HepG2 (cell line): ENCODE data around the gene CCDC178. TPM values are rescaled to one million over a fixed set of nuclear protein-coding genes. Genes with fewer than 3 reads are reported as not detected.

Source experiments
- ATF7-NPFF ChIP-seq: sonication (generic); formaldehyde crosslinking; IDR thresholded peaks from 2 replicates; pipeline ENCODE4 v1.8.1; 2023; ENCODE audit warnings: mild to moderate bottlenecking, low read depth, missing genetic modification reagents, moderate library complexity
- SMYD3 ChIP-seq: sonication (generic); formaldehyde crosslinking; IDR thresholded peaks from 2 replicates; pipeline ENCODE4 v1.8.1; 2023; ENCODE audit warnings: mild to moderate bottlenecking, missing genetic modification reagents
- SNAPC2 ChIP-seq: sonication (generic); formaldehyde crosslinking; IDR thresholded peaks from 2 replicates; pipeline ENCODE4 v1.8.1; 2022; ENCODE audit warnings: mild to moderate bottlenecking, missing genetic modification reagents
- SUZ12 ChIP-seq: fragments of 150-350 bp; IDR thresholded peaks from 2 replicates; pipeline ENCODE4 v1.6.1; 2014; ENCODE audit warnings: low read depth, low read length
- ZNF577 ChIP-seq: sonication (generic); formaldehyde crosslinking; IDR thresholded peaks from 2 replicates; pipeline ENCODE4 v1.4.0; 2020; ENCODE audit warnings: mild to moderate bottlenecking, low read depth, missing genetic modification reagents, borderline replicate concordance
- polyA plus RNA-seq, 8 experiments: library from polyadenylated mRNA; depleted of rRNA in 3 of 8; stranded (reverse) in 7 of 8; unstranded in 1 of 8; fragments of >200 nt; fragmentation: Illumina TruSeq in 4 of 8; extraction: Trizol in 4 of 8; gene quantifications; 2 replicates each; pipeline versions ENCODE4 v1.2.1 to v1.2.3, GENCODE V29; 2011 to 2016; ENCODE audit warnings: low read depth in 4 of 8, missing spikeins in 1 of 8, mixed read lengths in 1 of 8; ENCODE audit not compliant: insufficient read depth in 1 of 8
- total RNA-seq, 5 experiments: library from RNA; depleted of rRNA; stranded (reverse); fragments of >200 nt; fragmentation: Illumina TruSeq; extraction: Trizol; gene quantifications; 2 replicates each; pipeline ENCODE4 v1.2.3, GENCODE V29; 2016; ENCODE audit warnings: low read depth in 1 of 5
- TF ChIP-seq, protein P1 (sequence below): sonication (generic); formaldehyde crosslinking; IDR thresholded peaks from 2 replicates; pipeline ENCODE4 v1.4.0; 2020; ENCODE audit warnings: missing genetic modification reagents
- TF ChIP-seq, protein P2 (sequence below): sonication (generic); formaldehyde crosslinking; IDR thresholded peaks from 2 replicates; pipeline ENCODE4 v1.8.0; 2022; ENCODE audit warnings: low read depth, missing genetic modification reagents
- TF ChIP-seq, protein P3 (sequence below): sonication (generic); formaldehyde crosslinking; IDR thresholded peaks from 2 replicates; pipeline ENCODE4 v1.5.1; 2020; ENCODE audit warnings: missing genetic modification reagents, mild to moderate bottlenecking, borderline replicate concordance

The CCDC178 gene
- total and polyA plus RNA-seq, 2 of the 13 experiments (the other 11 are each of a cell fraction or from before 2014, with no cell fraction given), result not detected

DNA sequence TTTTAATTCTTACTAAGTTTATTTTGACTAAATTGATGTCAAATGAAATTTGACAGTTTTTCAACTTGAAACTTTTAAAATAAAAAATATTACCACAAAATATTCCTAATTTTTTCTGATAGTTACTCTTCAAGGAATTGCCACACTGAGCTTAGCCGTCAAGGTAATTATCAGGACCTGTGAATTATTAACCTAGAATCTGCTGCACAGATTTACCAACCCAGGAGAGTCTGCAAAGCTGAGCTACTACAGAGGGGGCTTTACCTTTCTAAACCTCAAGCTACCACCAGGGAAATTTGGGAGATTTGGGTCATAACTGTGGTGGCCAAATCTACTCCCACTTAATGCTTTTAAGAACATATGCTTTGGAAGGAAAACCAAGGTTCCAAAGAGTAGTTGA is 324.6 kb downstream of the CCDC178 start (continued):
- TF ChIP-seq, protein P1, sequence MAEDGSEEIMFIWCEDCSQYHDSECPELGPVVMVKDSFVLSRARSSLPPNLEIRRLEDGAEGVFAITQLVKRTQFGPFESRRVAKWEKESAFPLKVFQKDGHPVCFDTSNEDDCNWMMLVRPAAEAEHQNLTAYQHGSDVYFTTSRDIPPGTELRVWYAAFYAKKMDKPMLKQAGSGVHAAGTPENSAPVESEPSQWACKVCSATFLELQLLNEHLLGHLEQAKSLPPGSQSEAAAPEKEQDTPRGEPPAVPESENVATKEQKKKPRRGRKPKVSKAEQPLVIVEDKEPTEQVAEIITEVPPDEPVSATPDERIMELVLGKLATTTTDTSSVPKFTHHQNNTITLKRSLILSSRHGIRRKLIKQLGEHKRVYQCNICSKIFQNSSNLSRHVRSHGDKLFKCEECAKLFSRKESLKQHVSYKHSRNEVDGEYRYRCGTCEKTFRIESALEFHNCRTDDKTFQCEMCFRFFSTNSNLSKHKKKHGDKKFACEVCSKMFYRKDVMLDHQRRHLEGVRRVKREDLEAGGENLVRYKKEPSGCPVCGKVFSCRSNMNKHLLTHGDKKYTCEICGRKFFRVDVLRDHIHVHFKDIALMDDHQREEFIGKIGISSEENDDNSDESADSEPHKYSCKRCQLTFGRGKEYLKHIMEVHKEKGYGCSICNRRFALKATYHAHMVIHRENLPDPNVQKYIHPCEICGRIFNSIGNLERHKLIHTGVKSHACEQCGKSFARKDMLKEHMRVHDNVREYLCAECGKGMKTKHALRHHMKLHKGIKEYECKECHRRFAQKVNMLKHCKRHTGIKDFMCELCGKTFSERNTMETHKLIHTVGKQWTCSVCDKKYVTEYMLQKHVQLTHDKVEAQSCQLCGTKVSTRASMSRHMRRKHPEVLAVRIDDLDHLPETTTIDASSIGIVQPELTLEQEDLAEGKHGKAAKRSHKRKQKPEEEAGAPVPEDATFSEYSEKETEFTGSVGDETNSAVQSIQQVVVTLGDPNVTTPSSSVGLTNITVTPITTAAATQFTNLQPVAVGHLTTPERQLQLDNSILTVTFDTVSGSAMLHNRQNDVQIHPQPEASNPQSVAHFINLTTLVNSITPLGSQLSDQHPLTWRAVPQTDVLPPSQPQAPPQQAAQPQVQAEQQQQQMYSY, result no peak
- no peak for TF ChIP-seq SMYD3
- TF ChIP-seq, protein P2, sequence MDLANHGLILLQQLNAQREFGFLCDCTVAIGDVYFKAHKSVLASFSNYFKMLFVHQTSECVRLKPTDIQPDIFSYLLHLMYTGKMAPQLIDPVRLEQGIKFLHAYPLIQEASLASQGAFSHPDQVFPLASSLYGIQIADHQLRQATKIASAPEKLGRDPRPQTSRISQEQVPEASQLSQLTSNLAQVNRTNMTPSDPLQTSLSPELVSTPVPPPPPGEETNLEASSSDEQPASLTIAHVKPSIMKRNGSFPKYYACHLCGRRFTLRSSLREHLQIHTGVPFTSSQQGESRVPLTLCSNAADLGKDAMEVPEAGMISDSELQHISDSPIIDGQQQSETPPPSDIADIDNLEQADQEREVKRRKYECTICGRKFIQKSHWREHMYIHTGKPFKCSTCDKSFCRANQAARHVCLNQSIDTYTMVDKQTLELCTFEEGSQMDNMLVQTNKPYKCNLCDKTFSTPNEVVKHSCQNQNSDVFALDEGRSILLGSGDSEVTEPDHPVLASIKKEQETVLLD (CRISPR knock-in tag), result no peak
- no peak for TF ChIP-seq SUZ12
- TF ChIP-seq, protein P3, sequence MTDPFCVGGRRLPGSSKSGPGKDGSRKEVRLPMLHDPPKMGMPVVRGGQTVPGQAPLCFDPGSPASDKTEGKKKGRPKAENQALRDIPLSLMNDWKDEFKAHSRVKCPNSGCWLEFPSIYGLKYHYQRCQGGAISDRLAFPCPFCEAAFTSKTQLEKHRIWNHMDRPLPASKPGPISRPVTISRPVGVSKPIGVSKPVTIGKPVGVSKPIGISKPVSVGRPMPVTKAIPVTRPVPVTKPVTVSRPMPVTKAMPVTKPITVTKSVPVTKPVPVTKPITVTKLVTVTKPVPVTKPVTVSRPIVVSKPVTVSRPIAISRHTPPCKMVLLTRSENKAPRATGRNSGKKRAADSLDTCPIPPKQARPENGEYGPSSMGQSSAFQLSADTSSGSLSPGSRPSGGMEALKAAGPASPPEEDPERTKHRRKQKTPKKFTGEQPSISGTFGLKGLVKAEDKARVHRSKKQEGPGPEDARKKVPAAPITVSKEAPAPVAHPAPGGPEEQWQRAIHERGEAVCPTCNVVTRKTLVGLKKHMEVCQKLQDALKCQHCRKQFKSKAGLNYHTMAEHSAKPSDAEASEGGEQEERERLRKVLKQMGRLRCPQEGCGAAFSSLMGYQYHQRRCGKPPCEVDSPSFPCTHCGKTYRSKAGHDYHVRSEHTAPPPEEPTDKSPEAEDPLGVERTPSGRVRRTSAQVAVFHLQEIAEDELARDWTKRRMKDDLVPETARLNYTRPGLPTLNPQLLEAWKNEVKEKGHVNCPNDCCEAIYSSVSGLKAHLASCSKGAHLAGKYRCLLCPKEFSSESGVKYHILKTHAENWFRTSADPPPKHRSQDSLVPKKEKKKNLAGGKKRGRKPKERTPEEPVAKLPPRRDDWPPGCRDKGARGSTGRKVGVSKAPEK, result no peak
- no peak for TF ChIP-seq ATF7-NPFF (CRISPR knock-in tag)
- no peak for TF ChIP-seq ZNF577
- no peak for TF ChIP-seq SNAPC2 (CRISPR knock-in tag)
